HG03571 (cell line): ENCODE data around the gene IFITM2.
"Not testable (repeated sequence)": the region's sequence is repeated elsewhere in the genome, so short reads cannot be mapped to it uniquely, and the experiment has no call there.

Experiments
- ATAC-seq: cut with Tn5 transposase; IDR thresholded peaks from one replicate; pipeline ENCODE4 v1.9.1; 2021; ENCODE audit not compliant: unreplicated experiment

IFITM2 gene

DNA sequence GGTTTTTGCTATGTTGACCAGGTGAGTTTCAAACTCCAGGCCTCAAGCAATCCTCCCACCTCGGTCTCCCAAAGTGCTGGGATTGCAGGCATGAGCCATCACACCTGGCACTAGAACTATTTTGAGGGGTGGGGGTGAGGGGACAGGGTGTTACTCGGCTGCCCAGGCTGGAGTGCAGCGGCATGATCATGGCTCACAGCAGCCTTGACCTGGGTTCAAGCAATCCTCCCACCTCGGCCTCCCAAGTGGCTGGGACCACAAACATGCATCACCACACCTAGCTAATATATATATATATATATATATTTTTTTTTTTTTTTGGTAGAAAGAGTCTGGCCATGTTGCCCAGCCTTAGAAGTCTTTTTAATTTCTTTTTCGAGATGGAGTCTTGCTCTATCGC is 30.1 kb downstream of the IFITM2 start:
- ATAC-seq, result no peak

DNA sequence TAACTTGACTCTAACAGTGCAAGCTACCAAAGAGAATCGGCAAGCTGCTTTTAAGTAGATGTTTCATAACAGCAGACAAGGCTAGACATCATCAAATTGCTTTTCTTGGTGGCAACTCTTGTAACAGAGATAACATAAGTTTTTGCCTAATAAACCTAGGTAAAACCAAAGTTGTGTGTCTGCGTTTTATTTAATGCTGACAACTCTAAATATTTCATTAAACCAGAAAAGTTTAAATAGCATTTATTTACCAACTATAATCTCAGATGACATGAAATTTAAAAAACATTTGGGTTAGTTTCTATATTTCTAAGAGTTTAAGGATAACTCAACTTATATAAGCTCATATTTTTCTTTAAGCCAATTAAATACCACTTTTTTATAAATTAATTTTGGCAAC is 32.3 kb downstream of the IFITM2 start:
- ATAC-seq, result no peak

DNA sequence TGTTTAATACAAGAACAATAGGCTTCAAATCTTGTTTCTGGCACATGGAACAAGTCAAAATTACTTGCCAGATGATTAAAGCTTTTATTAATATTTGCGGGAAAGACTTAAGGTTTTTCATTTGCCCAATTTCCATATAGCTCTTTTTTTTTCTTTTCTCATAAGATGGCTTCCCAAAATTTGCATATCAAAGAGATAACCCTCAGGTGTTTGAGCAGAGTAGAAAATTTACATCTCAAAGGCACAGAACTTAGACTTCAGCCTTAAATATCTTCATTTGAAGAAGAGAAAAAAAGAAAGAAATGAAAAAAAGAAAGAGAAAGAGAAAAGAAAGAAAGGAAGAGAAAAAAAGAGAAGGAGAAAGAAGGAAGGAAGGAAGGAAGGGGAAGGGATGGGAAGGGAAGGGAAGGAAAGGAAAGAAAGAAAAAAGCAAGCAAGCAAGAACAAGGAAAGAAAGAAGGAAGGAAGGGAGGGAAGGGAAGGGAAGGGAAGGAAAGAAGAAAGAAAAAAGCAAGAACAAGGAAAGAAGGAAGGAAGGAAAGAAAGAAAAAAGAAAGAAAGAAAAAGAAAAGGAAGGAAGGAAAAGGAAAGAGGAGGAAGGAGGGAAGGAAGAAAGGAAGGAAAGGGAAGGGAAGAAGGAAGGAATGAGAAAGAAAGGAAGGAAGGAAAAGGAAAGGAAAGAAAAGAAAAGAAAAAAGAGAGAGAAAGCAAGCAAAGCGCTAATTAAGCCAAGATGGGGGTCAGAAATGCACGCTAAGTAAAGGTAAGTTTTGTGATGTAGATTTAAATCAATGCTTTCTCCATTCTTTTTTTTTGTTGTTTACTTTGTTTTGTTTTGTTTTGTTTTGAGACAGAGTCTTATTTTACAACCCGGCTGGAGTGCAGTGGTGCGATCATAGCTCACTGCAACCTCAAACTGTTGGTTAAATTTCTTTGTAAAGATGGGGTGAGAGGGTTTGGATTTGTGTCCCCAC is 33.2 kb downstream of the IFITM2 start:
- ATAC-seq, result no peak

DNA sequence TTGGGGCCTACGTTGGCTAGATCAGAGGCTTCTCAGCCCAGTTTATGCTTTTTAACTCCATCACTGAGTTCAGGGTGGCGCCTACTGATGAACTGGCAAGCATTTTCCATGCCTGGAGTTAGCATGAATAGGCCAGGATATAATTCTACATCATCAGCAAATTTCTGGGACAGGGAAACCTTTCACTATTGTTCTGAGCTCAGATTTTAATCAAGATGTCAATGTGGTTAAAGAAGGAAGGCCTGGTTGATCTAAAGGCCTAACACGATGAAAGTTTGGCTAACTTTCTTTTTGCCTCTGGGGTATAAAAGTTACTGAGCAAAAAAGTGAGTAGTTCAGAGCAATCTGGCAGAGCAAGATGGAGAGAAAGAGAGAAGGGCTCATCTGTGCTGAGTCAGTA is 34.7 kb downstream of the IFITM2 start:
- no peak for ATAC-seq

DNA sequence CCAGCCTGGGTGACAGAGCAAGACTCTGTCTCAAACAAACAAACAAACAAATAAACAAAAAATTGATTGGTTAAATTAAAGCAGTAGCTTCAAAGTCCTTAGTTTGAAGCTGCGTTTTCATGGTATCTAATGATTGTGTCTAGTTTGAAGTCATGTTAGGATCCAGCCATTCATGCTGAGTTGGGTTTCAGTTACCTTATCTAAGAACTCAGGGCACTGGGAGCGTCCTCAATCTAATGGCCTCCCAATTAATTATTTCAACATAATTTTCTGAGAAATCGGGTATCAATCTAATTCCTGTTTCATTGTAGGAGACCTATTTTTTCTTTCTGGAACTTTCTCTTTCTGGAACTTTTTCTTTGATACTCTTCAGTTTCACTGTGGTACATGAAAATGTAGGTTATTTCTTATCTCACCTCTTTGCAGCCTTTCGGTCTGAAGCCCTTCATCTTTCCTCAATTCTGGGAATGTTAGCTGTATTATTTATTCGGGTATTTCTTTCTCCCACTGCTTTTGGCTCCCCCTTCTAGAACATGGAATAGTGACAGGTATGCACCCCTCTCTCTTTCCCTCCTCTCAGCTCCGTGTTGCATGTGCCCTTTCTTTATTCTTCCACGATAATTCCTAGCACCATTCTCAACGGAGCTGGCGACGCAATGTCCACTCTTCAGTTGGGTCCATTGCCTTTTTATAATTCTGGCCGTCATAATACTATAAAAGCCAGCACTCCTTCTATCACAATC is 37.4 kb downstream of the IFITM2 start:
- no peak for ATAC-seq

DNA sequence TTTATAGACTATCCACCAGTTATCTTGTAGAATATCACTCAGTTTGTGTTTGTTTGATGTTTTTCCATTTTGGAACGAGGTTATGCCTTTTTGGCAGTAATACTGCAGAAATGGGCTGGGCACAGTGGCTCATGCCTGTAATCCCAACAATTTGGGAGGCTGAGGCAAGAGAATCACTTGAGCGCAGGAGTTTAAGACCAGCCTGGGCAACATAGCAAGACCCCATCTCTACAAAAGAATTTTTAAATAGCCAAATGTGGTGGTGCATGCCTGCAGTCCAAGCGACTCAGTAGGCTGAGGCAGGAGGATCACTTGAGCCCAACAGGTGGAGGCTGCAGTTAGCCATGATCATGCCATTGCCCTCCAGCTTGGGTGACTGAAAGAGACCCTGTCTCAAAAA is 38.9 kb downstream of the IFITM2 start:
- ATAC-seq, result no peak

DNA sequence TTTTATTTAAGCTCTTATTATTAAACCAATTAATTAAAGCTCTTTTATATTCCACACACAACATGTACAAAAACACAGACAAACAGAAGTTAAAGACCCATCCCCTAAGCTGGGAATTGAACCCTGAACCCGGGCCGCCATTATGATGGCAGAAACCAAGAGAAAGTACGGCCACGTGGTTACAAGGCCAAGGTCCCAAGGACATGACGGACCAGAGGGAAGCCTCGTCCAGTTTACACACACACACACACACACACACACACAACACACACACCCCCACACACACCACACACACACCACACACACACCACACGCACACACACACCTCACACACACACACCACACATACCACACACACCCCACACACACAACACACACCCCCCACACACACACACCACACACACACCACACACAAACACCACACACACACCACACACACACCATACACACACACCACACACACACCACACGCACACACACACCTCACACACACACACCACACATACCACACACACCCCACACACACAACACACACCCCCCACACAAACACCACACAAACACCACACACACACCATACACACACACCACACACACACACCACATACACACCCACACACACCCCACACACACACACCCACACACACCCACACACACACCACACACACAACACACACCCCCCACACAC is 41.8 kb downstream of the IFITM2 start:
- ATAC-seq, result not testable (repeated sequence)

DNA sequence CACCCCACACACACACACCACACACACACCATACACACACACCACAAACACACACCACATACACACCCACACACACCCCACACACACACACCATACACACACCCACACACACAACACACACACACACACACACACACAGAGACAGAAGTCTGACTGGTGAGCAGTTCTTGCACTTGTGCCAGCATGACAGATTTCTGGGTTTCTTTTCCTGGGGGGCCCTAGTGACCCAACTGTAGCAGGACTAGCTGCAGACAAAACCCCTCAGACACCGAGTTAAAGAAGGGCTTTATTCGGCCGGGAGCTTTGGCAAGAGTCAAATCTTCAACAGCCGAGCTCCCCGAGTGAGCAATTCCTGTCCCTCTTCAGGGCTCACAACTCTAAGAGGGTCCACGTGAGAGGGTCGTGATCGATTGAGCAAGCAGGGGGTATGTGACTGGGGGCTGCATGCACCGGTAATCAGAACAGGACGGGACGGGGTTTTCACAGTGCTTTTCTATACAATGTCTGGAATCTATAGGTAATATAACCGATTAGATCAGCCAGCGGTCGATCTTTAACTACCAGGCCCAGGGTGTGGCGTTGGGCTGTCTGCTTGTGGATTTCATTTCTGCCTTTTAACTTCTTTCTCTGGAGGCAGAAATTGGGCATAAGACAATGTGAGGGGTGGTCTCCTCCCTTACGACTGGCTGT is 42.6 kb downstream of the IFITM2 start:
- not testable (repeated sequence) for ATAC-seq

DNA sequence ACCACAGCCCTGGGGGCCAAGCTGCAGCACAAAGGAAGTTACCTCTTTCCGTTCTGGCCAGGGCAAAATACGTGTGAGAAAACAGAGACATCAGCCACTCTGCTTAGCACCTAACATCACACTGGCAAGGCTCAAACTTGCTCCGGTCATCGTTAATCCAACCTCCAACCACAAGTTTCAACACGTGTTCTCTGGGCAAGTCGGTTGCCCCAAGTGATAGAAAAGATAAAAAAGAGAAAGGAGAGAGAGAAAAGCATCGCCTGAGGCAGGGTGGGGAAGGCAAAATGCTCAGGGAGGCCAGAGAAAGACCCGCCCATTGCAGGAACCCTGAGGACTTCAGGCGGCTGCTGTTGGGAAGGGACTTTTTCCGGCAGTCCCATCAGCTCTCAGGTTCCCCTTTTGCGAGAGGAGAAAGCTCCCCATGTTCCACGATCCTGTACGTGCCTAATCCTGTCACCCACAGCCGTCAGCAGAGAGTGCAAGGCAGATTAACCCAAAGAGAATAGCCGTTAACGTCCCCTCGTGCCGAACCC is 43.2 kb downstream of the IFITM2 start:
- no peak for ATAC-seq

DNA sequence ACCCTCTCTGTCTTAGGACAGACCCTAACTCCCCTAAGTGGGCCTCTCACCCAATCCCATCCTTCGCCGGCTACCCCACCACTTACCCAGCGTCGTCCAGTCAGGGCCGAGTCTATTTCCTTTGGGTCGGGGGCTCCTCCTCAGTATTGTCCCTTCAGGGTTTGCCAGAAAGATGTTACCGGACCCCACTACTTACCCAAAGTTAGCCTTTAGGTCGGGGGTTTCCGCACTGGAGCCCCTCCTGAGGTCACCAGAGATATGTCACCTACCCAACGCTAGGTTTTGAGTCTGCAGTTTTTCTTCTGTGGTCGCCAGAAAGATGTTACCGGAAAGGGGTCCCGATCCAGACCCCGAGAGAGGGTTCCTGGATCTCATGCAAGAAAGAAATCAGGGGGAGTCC is 43.8 kb downstream of the IFITM2 start:
- no peak for ATAC-seq

DNA sequence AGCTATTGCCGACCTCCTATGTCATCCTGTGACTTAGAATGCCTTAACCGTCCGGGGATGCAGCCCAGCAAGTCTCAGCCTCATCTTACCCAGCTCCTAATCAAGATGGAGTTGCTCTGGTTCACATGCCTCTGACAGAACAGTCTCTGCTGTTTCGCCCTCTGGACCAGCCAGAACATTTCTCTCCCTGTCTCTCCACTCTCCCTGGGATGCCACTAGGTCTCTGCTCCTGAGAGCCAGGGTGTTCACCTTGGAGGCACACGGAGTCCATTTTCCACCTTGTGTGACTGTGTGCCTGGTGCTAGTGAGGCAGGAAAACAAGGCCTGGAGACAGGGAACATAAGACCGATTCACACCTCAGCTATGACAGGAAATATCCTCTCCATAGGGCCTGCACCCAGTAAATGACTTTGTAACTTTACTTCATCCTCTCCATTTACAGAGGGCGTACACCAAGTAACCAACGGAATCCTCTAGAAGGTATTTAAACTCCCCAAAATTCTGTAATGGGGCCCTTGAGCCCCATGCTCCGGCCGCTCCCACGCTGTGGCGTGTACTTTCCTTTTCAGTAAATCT is 44.9 kb downstream of the IFITM2 start:
- no peak for ATAC-seq

DNA sequence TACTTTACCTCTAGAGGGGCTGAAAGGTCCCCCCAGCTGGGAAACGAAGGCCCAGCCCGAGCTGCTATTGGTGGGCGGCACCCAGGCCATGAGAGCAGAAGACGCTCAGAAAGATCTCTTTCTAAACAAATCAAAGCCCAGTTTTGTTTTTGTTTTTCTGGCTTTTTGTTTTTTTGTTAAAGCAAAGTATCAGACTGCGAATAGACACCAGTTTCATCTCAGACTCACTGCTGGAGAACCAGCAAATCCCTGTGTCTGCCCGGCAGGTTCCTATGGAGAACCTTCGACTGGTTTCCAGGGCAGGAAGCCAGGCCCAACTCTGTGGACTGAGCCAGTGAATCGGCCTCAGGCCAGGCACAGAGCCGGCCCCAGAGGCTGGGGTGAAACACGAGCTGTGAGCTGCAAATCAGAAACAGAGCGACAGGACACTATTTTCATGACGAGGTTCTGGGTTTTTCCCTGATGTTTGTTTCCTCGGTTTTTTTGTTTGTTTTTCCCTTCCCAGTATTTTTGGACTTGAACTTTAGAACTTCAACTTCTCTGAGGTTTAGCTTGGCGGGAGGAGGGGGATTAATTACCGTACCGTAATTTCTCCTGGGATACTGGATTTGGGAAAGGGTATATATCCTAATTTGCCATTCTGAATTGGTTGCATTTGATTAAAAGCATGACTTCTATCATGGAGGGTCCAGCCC is 45.7 kb downstream of the IFITM2 start:
- no peak for ATAC-seq

DNA sequence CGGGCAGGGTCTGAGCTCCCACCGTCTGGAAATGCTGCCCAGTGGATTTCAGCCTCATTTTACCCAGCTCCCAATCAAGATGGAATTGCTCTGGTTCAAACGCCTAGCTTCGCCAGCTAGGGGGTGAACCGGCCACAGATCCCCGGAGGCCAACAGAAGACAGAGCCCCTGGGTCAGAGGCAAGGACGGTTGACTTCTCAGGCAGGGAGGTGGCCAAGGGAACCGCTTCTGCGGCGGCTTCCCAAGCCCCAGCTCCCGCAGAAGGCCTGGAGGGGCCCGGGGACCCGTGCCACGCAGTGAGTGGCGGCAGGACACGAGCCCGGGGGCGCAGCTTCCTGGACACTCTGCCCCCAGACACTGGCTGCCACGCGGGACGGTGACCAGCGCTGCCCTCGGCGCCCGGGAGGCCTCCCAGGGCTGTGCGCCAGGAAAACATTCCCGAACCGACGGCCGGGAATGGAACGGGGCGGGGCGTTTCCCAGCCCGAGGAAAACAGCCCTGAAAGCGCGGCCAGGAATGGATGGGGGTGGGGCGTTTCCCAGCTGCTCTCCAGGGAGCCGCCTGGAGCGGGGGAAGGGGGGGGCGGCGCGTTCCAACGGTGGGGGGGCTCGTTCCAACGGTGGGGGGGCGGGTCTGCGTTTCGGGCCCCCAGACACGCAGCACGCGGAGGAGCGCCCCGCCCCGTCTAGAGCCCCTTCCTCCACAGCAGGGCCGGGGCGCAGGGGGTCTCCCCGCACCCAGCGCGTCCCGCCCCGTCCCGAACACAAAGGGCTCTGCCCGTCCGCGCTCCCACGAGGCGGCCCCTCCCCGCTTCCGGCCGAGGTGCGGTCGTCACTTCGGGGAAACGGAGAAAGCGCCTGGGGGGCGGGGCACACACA is 48.2 kb downstream of the IFITM2 start:
- ATAC-seq, result peak; percentile 51

DNA sequence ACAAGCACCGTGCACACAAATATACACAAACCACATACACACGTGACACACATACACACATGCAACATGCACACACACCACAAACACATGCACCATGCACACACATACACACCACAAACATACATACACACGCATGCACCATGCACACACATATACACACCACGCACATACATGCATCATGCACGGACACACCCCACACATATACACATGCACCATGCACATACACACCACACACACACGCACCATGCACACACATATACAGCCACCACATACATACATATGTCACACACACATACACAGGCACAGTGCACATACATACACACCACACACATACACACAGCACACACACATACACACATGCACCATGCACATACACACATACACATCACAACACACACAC is 49.0 kb downstream of the IFITM2 start:
- no peak for ATAC-seq

DNA sequence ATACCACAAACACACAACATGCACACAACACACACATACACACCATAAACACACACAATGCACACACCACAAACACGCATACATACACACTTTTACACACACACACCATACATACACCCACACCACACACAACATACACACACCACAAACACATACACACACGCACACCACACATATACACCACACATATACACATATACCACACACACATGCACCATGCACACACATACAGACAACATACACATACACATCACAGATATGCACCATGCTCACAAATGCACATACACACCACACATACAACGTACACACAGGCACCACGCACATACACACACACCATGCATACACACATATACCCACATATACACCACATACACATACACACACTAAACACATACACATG is 50.0 kb downstream of the IFITM2 start:
- ATAC-seq, result no peak

DNA sequence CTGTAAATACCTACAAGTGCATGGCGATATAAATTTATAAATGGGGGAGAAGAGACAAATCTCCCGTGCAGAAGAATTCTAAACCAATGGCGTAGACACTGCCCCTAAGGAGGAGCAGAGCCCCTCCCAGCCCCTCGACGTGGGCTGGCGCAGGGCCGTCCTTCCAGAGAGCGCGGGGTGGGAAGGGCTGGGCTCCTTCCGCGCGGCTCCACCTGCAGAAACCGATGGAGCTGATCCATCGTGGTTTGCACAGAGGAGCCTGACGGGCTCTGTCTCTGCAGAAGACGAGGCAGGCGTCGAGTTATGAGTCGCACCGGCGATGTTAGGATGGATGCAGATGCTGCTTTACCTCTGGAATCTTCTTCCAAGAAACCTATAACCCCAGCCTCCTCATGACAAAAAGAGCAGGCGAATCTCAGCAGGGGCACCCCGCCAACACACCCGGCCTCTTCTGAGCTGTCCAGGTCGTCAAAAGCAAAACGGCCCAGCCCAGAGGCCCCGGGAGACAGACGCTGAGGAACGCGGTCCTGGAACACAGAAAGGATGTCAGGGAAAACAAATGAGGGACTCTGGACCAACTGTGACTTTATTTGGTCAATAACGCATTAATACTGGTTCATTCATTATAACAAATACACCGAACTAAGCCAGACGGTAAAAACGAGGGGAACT is 50.6 kb downstream of the IFITM2 start:
- no peak for ATAC-seq
